HEK293 (cell line): ENCODE results near the gene TUBE1.

Source experiments
- EGR2 ChIP-seq: fragments of 450-650 bp; formaldehyde crosslinking; IDR thresholded peaks from 2 replicates; pipeline ENCODE4 v1.5.1; 2016; ENCODE audit warnings: low read depth, missing biosample characterization, missing genetic modification characterization
- KLF16 ChIP-seq: fragments of 450-650 bp; formaldehyde crosslinking; IDR thresholded peaks from 2 replicates; pipeline ENCODE4 v1.5.1; 2017; ENCODE audit warnings: missing biosample characterization, missing genetic modification characterization
- KLF9 ChIP-seq: fragments of 450-650 bp; formaldehyde crosslinking; IDR thresholded peaks from 2 replicates; pipeline ENCODE4 v1.5.1; 2016; ENCODE audit warnings: missing biosample characterization, missing genetic modification characterization, low read depth
- ZNF121 ChIP-seq: fragments of 450-650 bp; formaldehyde crosslinking; IDR thresholded peaks from 2 replicates; pipeline ENCODE4 v1.5.1; 2016; ENCODE audit warnings: missing biosample characterization, missing genetic modification characterization
- ZNF133 ChIP-seq: fragments of 450-650 bp; formaldehyde crosslinking; IDR thresholded peaks from 2 replicates; pipeline ENCODE4 v1.5.1; 2016; ENCODE audit warnings: missing biosample characterization, missing genetic modification characterization
- ZNF138 ChIP-seq: fragments of 450-650 bp; formaldehyde crosslinking; IDR thresholded peaks from 2 replicates; pipeline ENCODE4 v1.5.1; 2016; ENCODE audit warnings: missing biosample characterization, missing genetic modification characterization, borderline replicate concordance
- ZNF155 ChIP-seq: fragments of 450-650 bp; formaldehyde crosslinking; IDR thresholded peaks from 2 replicates; pipeline ENCODE4 v1.5.1; 2016; ENCODE audit warnings: missing biosample characterization, missing genetic modification characterization
- ZNF274 ChIP-seq, 2 experiments: fragments of 200-500 bp in 1 of 2; fragments of 450-650 bp in 1 of 2; sonication (Bioruptor generic) in 1 of 2; formaldehyde crosslinking in 1 of 2; IDR thresholded peaks; 2 replicates each; pipeline versions ENCODE4 v1.5.1 to v1.6.1; 2014 to 2016; ENCODE audit warnings: borderline replicate concordance in 1 of 2, inconsistent platforms in 1 of 2, low read length in 1 of 2, missing biosample characterization in 1 of 2, missing genetic modification characterization in 1 of 2
- ZNF549 ChIP-seq: fragments of 450-650 bp; IDR thresholded peaks from 2 replicates; pipeline ENCODE4 v1.5.1; 2018; ENCODE audit warnings: missing biosample characterization, missing genetic modification characterization, mild to moderate bottlenecking, inconsistent platforms, moderate library complexity
- ZNF785 ChIP-seq: fragments of 450-650 bp; formaldehyde crosslinking; IDR thresholded peaks from 2 replicates; pipeline ENCODE4 v1.5.1; 2016; ENCODE audit warnings: missing biosample characterization, missing genetic modification characterization
- ZSCAN23 ChIP-seq: fragments of 450-650 bp; formaldehyde crosslinking; IDR thresholded peaks from 2 replicates; pipeline ENCODE4 v1.5.1; 2016; ENCODE audit warnings: missing biosample characterization, missing genetic modification characterization
- TF ChIP-seq, protein P1 (sequence below): fragments of 450-650 bp; formaldehyde crosslinking; IDR thresholded peaks from 2 replicates; pipeline ENCODE4 v1.5.1; 2016; ENCODE audit warnings: missing biosample characterization, missing genetic modification characterization
- TF ChIP-seq, protein P2 (sequence below): fragments of 450-650 bp; formaldehyde crosslinking; IDR thresholded peaks from 2 replicates; pipeline ENCODE4 v1.5.1; 2016; ENCODE audit warnings: missing biosample characterization, missing genetic modification characterization

DNA sequence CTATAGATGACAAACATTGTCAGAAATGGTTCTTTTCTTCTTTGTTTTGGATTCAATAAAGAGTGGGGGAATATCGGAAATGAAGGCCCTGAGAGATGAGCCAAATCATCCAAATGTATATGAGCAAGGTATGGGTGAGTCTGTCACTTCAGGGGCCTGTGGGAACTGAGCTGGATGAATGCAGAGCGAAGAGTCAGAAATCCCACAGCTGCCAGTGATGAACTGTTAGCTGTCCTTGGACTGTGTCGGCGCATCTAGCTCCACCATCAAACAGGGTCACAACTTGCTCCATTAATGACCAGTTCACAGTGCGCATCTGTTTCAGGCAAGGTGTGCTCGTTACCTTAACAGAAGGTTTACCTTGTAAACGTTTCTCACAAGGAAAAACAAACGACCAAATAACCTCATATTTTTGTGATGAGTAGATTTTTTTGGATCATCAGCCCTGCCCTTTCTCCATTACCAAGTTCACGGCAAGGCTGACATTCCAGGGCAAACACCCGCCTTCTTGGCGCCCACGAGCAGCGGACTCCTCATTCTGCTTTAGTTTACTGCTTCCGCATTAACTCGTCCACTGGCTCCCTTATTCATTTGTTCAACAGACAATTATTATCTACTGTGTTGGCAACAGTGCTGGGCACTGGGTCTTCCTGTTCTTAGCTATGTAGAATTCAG lies 48.4 kb downstream of the TUBE1 start:
- TF ChIP-seq EGR2 (tag by site-specific recombination) (no peak), ZNF785 (tag by site-specific recombination) (no peak), ZNF121 (tag by site-specific recombination) (no peak), ZNF133 (tag by site-specific recombination) (no peak), KLF16 (tag by site-specific recombination) (no peak), ZNF138 (tag by site-specific recombination) (no peak), ZNF549 (tag by site-specific recombination) (no peak), ZNF155 (tag by site-specific recombination) (no peak), ZSCAN23 (tag by site-specific recombination) (no peak), KLF9 (tag by site-specific recombination) (no peak), ZNF274 (IDR thresholded peaks at IDR 0.05; ENCODE audit: low read length) (no peak), ZNF274 (tag by site-specific recombination; IDR thresholded peaks at IDR 0.05; ENCODE audit: borderline replicate concordance) (no peak)
- TF ChIP-seq, protein P1, sequence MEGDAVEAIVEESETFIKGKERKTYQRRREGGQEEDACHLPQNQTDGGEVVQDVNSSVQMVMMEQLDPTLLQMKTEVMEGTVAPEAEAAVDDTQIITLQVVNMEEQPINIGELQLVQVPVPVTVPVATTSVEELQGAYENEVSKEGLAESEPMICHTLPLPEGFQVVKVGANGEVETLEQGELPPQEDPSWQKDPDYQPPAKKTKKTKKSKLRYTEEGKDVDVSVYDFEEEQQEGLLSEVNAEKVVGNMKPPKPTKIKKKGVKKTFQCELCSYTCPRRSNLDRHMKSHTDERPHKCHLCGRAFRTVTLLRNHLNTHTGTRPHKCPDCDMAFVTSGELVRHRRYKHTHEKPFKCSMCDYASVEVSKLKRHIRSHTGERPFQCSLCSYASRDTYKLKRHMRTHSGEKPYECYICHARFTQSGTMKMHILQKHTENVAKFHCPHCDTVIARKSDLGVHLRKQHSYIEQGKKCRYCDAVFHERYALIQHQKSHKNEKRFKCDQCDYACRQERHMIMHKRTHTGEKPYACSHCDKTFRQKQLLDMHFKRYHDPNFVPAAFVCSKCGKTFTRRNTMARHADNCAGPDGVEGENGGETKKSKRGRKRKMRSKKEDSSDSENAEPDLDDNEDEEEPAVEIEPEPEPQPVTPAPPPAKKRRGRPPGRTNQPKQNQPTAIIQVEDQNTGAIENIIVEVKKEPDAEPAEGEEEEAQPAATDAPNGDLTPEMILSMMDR: no peak
- TF ChIP-seq, protein P2, sequence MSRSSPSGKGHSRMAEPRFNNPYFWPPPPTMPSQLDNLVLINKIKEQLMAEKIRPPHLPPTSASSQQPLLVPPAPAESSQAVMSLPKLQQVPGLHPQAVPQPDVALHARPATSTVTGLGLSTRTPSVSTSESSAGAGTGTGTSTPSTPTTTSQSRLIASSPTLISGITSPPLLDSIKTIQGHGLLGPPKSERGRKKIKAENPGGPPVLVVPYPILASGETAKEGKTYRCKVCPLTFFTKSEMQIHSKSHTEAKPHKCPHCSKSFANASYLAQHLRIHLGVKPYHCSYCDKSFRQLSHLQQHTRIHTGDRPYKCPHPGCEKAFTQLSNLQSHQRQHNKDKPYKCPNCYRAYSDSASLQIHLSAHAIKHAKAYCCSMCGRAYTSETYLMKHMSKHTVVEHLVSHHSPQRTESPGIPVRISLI: no peak
